ENCODE results near the gene CNTNAP4. TPM values are rescaled to one million over a fixed set of nuclear protein-coding genes. Genes with fewer than 3 reads are reported as not detected.
A peak's percentile ranks its signal among the peaks of the same experiment; 100 is the strongest.

The CNTNAP4 gene
- polyA plus RNA-seq (2011; rRNA removed), result not detected in 2 replicates
- not detected in 2 replicates for polyA plus RNA-seq (2012; cell fraction: cytosol; rRNA removed)
- not detected in 2 replicates for polyA plus RNA-seq (2012; cell fraction: nucleus; rRNA removed)
- polyA plus RNA-seq (2017; fragmentation: RNase III; extraction: RNeasy Plus Mini Kit Qiagen cat#74134 plus additional on column Dnase treatment), result not detected in 3 replicates
- polyA minus RNA-seq (2011; rRNA and poly(A)+ RNA removed), result not detected in 2 replicates

GRCh38 chr16:76276745-76277438, at the start of gene CNTNAP4:
Gene CNTNAP4, plus strand, starts transcription at chr16:76277401. Its CDS starts 262 bp downstream, at chr16:76277663.
- CTCF ChIA-PET, result interaction anchor here (1.0 to 6.7 kb wide), 3 partner anchors 377 to 893 kb away, joined by 4 to 55 read pairs (median 33); no protein-coding TSS in a partner anchor

GRCh38 chr16:76228546-76229146, 48.6 kb upstream of the CNTNAP4 start:
- 45% methylated on average over 2 of the region's 2 CpGs for WGBS (ENCODE audit: missing lambda C conversion rate)
- Histone ChIP-seq H3K9me3 (no peaks in the 10 kb centered on the region), H3K4me2 (no peak overlapping the region), H3K4me1 (no peaks in the 10 kb centered on the region), H3K27ac (no peak overlapping the region), H3K4me3 (no peak overlapping the region)
- TF ChIP-seq ZNF302 (CRISPR knock-in tag; IDR thresholded peaks at IDR 0.05), result no peak
- no peak for TF ChIP-seq FOSL2 (IDR thresholded peaks at IDR 0.05)
- no peak for TF ChIP-seq FOSL2 (CRISPR knock-in tag; IDR thresholded peaks at IDR 0.05)
- no peak for TF ChIP-seq NPAS2 (CRISPR knock-in tag; IDR thresholded peaks at IDR 0.05; ENCODE audit: borderline replicate concordance)
- no peak for TF ChIP-seq FOSB (CRISPR knock-in tag; IDR thresholded peaks at IDR 0.05)
- TF ChIP-seq SREBF2 (IDR thresholded peaks at IDR 0.05), result no peak
- TF ChIP-seq HOXA7 (CRISPR knock-in tag; IDR thresholded peaks at IDR 0.05), result no peak
- no peak for TF ChIP-seq JUN (IDR thresholded peaks at IDR 0.05)
- TF ChIP-seq MAZ (IDR thresholded peaks at IDR 0.05; ENCODE audit: borderline replicate concordance, low read depth, low read length), result no peak
- no peak for TF ChIP-seq SMC3 (IDR thresholded peaks at IDR 0.05)
- TF ChIP-seq CBX2 (IDR thresholded peaks at IDR 0.05; ENCODE audit: borderline replicate concordance, low read depth), result no peak
- TF ChIP-seq JUNB (IDR thresholded peaks at IDR 0.05), result no peak
- no peak for TF ChIP-seq RAD21 (conservative IDR thresholded peaks at IDR 0.05 in 1 of 2, IDR thresholded peaks at IDR 0.05 in 1 of 2)
- no peak for TF ChIP-seq HES2 (IDR thresholded peaks at IDR 0.05)
- TF ChIP-seq HOXB13 (CRISPR knock-in tag; IDR thresholded peaks at IDR 0.05; ENCODE audit: low read depth), result no peak
- no peak for TF ChIP-seq GATA3 (IDR thresholded peaks at IDR 0.05; ENCODE audit: borderline replicate concordance)
- ChIA-PET CTCF (no interaction called here), POLR2A (no interaction called here)
- no peak for FAIRE-seq
- no peak for ATAC-seq
- DNase-seq (ENCODE audit: low read depth in 1 of 2, low spot score in 1 of 2), result no peak

More at GRCh38 chr16:76276745-76277438, at the start of gene CNTNAP4:
- Histone ChIP-seq H3K4me1 (no peaks in the 10 kb centered on the region), H3K27ac (no peak within 1 kb of the TSS), H3K9me3 (no peaks in the 10 kb centered on the region), H3K4me3 (no peak within 1 kb of the TSS), H3K4me2 (no peak within 1 kb of the TSS)
- FAIRE-seq (no peak), DNase-seq (ENCODE audit: low read depth in 1 of 2, low spot score in 1 of 2) (no peak), ATAC-seq (no peak)
- TF ChIP-seq NFE2L2 (conservative IDR thresholded peaks at IDR 0.05; ENCODE audit: low read length), result no peak
- TF ChIP-seq RFX5 (IDR thresholded peaks at IDR 0.05), result no peak
- TF ChIP-seq MYC (IDR thresholded peaks at IDR 0.05; ENCODE audit: borderline replicate concordance, low read length), result no peak
- TF ChIP-seq SREBF2 (IDR thresholded peaks at IDR 0.05), result no peak
- no peak for TF ChIP-seq EP300 (IDR thresholded peaks at IDR 0.05)
- no peak for TF ChIP-seq HOXB5 (CRISPR knock-in tag; IDR thresholded peaks at IDR 0.05)
- TF ChIP-seq POLR2A (IDR thresholded peaks at IDR 0.05; ENCODE audit: low read length), result no peak
- TF ChIP-seq SMC3 (IDR thresholded peaks at IDR 0.05), result no peak
- TF ChIP-seq POLR2AphosphoS2 (conservative IDR thresholded peaks at IDR 0.05; ENCODE audit: low read length), result no peak
- TF ChIP-seq MAZ (IDR thresholded peaks at IDR 0.05; ENCODE audit: borderline replicate concordance, low read depth, low read length), result no peak
- TF ChIP-seq KDM1A (IDR thresholded peaks at IDR 0.05; ENCODE audit: low read depth), result no peak
- TF ChIP-seq CBX8 (IDR thresholded peaks at IDR 0.05), result no peak
- no peak for TF ChIP-seq MAFK (IDR thresholded peaks at IDR 0.05; ENCODE audit: partially characterized antibody)
- POLR2A ChIA-PET, result no interaction called here
- 32% methylated on average over 16 of the region's 16 CpGs for WGBS (ENCODE audit: missing lambda C conversion rate)

DNA sequence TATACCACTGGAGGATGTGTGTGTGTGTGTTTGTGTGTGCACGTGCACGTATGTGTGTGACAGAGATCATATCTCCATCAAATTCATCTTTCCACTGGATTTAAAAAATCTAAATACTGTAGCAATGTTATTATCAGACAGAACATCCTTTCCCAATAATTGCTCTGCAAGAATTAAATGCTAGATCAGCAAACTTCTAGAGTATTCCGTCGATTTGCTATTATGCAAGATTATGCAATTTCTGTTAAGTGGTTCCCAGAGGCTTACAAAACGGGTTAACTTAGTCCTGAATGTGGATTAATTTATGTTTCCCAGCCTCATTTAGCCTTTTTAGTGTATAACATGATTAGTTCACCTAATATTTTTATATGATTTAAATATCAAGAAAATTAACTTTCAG, 44.5 kb upstream of the CNTNAP4 start:
- FAIRE-seq (no peak), ATAC-seq (no peak), DNase-seq (ENCODE audit: low read depth in 1 of 2, low spot score in 1 of 2) (no peak)
- Histone ChIP-seq H3K27ac (no peak overlapping the region), H3K4me1 (no peaks in the 10 kb centered on the region), H3K4me3 (no peak overlapping the region), H3K4me2 (no peak overlapping the region), H3K9me3 (no peaks in the 10 kb centered on the region)
- ChIA-PET CTCF (no interaction called here), POLR2A (no interaction called here)
- WGBS (ENCODE audit: missing lambda C conversion rate), result 32% methylated on average over 5 of the region's 5 CpGs
- TF ChIP-seq KDM5A (IDR thresholded peaks at IDR 0.05) (no peak), MAFK (IDR thresholded peaks at IDR 0.05; ENCODE audit: partially characterized antibody) (peak; percentile 78)

Data from A549 (cell line).